ENCODE measurements around the gene COL4A2.

The COL4A2 gene

DNA sequence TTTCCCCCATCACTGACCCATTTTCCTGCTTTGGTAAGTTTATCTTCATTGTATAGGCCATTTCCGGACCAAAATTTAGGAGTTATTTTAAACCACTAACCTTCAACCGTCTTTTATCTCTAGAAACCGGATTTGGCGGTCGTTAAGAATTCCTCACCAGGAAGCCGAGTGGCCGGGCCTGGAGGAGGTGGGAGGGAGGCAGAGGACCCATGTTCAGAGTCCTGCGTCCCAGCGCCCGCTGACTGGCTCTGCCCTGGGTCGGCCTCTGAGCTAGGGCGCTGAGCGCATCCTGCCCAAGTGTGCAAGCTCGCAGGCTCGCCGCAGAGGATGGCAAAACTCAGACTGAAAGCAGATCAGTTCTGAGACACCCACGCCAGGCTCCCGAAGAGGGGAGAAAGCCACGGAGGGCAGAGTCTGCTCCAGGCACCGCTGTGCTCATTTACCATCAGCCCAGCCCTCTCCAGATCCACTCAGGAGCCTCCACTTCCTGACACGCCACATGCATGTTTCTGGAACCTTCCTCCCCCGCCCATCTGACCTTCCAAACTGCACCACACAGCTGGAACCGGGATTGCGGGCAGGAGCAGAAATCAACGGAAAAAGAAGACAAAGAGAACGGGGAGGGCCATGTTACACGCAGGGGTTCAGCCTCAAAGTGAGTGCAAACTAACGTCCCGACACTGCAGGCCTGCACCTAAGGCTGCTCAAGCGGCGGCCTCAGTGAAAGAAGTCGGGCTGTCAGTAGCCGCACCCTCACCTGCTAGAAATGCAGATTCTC lies 8.4 kb upstream of the COL4A2 start:
- H3K27ac ChIP-seq (ENCODE audit: insufficient read depth, low read length, poor library complexity, severe bottlenecking) = no peak overlapping the region
- no peak overlapping the region for H3K4me3 ChIP-seq (ENCODE audit: insufficient read depth, low read depth, low read length, poor library complexity, severe bottlenecking)
- no peaks in the 10 kb centered on the region for H3K36me3 ChIP-seq (ENCODE audit: control insufficient read depth, insufficient read depth, low read length)
- H3K4me1 ChIP-seq (ENCODE audit: control insufficient read depth, insufficient read depth, low read length, poor library complexity, severe bottlenecking) = no peaks in the 10 kb centered on the region
- peaks cover 3% of the 10 kb centered on the region for H3K27me3 ChIP-seq (replicated peaks; ENCODE audit: control insufficient read depth, insufficient read depth, low read length, poor library complexity, severe bottlenecking)
- no peak for DNase-seq
- H3K9me3 ChIP-seq (ENCODE audit: control insufficient read depth, low read length) = no peaks in the 10 kb centered on the region

DNA sequence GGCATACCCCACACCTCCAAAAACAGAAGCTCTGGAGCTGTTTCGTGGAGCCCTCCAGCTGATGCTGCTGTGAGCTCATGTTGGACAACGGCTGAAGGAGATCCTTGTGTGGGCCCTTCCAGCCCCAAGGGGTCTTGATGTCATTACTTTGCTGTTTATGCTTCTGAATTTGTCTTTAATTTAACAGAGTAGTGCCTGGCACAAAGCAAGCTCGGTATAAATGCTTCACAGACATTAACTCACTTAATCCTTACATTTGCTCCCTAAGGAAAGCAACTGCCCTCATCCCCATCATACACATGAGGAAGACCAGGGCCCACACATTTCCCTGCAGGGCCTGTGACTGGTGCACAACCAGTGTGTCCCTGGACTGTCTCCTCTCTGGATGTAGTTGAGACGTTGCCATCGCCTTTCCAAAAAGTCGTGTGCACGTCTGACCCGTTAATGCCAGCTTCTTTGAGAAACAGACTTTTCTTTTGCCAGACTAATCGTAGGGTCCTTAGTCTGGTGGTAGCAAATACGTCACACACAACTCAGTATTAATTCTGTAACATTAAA lies 7.7 kb upstream of the COL4A2 start:
- H3K27me3 ChIP-seq (replicated peaks; ENCODE audit: control insufficient read depth, insufficient read depth, low read length, poor library complexity, severe bottlenecking) = peaks cover 3% of the 10 kb centered on the region
- no peaks in the 10 kb centered on the region for H3K4me1 ChIP-seq (ENCODE audit: control insufficient read depth, insufficient read depth, low read length, poor library complexity, severe bottlenecking)
- no peak for DNase-seq
- no peak overlapping the region for H3K4me3 ChIP-seq (ENCODE audit: insufficient read depth, low read depth, low read length, poor library complexity, severe bottlenecking)
- H3K27ac ChIP-seq (ENCODE audit: insufficient read depth, low read length, poor library complexity, severe bottlenecking) = no peak overlapping the region
- no peaks in the 10 kb centered on the region for H3K9me3 ChIP-seq (ENCODE audit: control insufficient read depth, low read length)
- no peaks in the 10 kb centered on the region for H3K36me3 ChIP-seq (ENCODE audit: control insufficient read depth, insufficient read depth, low read length)

- no peaks in the 10 kb centered on the region for H3K9me3 ChIP-seq (ENCODE audit: control insufficient read depth, low read length)
- no peak overlapping the region for H3K27ac ChIP-seq (ENCODE audit: insufficient read depth, low read length, poor library complexity, severe bottlenecking)
- no peak overlapping the region for H3K4me3 ChIP-seq (ENCODE audit: insufficient read depth, low read depth, low read length, poor library complexity, severe bottlenecking)
- H3K27me3 ChIP-seq (replicated peaks; ENCODE audit: control insufficient read depth, insufficient read depth, low read length, poor library complexity, severe bottlenecking) = peaks cover 3% of the 10 kb centered on the region
- no peaks in the 10 kb centered on the region for H3K4me1 ChIP-seq (ENCODE audit: control insufficient read depth, insufficient read depth, low read length, poor library complexity, severe bottlenecking)
- no peak for DNase-seq
- no peaks in the 10 kb centered on the region for H3K36me3 ChIP-seq (ENCODE audit: control insufficient read depth, insufficient read depth, low read length)
Observed at GRCh38 chr13:110300090-110300815, 6.8 kb upstream of the COL4A2 start.

- Histone ChIP-seq H3K4me1 (ENCODE audit: control insufficient read depth, insufficient read depth, low read length, poor library complexity, severe bottlenecking) (no peaks in the 10 kb centered on the region), H3K9me3 (ENCODE audit: control insufficient read depth, low read length) (no peaks in the 10 kb centered on the region), H3K36me3 (ENCODE audit: control insufficient read depth, insufficient read depth, low read length) (no peaks in the 10 kb centered on the region), H3K27me3 (replicated peaks; ENCODE audit: control insufficient read depth, insufficient read depth, low read length, poor library complexity, severe bottlenecking) (peaks cover 3% of the 10 kb centered on the region), H3K4me3 (ENCODE audit: insufficient read depth, low read depth, low read length, poor library complexity, severe bottlenecking) (no peak overlapping the region), H3K27ac (ENCODE audit: insufficient read depth, low read length, poor library complexity, severe bottlenecking) (no peak overlapping the region)
- no peak for DNase-seq
Observed at GRCh38 chr13:110301083-110301482, 6.0 kb upstream of the COL4A2 start.

GRCh38 chr13:110301606-110302553 lies 5.2 kb upstream of the COL4A2 start:
- no peak overlapping the region for H3K27ac ChIP-seq (ENCODE audit: insufficient read depth, low read length, poor library complexity, severe bottlenecking)
- no peaks in the 10 kb centered on the region for H3K4me1 ChIP-seq (ENCODE audit: control insufficient read depth, insufficient read depth, low read length, poor library complexity, severe bottlenecking)
- H3K36me3 ChIP-seq (ENCODE audit: control insufficient read depth, insufficient read depth, low read length) = no peaks in the 10 kb centered on the region
- no peaks in the 10 kb centered on the region for H3K9me3 ChIP-seq (ENCODE audit: control insufficient read depth, low read length)
- H3K4me3 ChIP-seq (ENCODE audit: insufficient read depth, low read depth, low read length, poor library complexity, severe bottlenecking) = no peak overlapping the region
- DNase-seq = no peak
- peaks cover 3% of the 10 kb centered on the region for H3K27me3 ChIP-seq (replicated peaks; ENCODE audit: control insufficient read depth, insufficient read depth, low read length, poor library complexity, severe bottlenecking)

GRCh38 chr13:110302997-110303396 lies 4.1 kb upstream of the COL4A2 start:
- no peaks in the 10 kb centered on the region for H3K9me3 ChIP-seq (ENCODE audit: control insufficient read depth, low read length)
- DNase-seq = no peak
- H3K4me3 ChIP-seq (ENCODE audit: insufficient read depth, low read depth, low read length, poor library complexity, severe bottlenecking) = no peak overlapping the region
- H3K27me3 ChIP-seq (replicated peaks; ENCODE audit: control insufficient read depth, insufficient read depth, low read length, poor library complexity, severe bottlenecking) = peaks cover 3% of the 10 kb centered on the region
- H3K27ac ChIP-seq (ENCODE audit: insufficient read depth, low read length, poor library complexity, severe bottlenecking) = no peak overlapping the region
- H3K4me1 ChIP-seq (ENCODE audit: control insufficient read depth, insufficient read depth, low read length, poor library complexity, severe bottlenecking) = no peaks in the 10 kb centered on the region
- H3K36me3 ChIP-seq (ENCODE audit: control insufficient read depth, insufficient read depth, low read length) = no peaks in the 10 kb centered on the region

DNA sequence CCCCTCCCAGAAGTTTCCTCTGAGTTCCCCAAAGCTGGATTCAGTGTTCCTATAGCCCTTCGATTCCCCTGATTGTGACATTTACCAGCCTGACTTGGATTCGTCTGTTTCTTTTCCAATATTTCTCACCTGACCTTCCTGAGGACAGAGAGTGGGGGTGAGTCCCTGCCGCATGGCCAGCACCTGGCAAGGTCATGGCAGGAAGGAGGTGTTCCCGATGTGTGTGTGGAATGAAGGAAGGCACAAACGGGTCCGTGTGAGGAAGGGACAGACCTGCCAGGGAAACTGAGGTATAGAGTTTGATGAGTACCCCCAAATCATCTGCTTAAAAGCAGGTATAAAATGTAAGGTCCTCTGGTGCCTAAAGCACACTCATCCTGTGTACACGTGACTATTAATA lies 3.4 kb upstream of the COL4A2 start:
- H3K9me3 ChIP-seq (ENCODE audit: control insufficient read depth, low read length) = no peaks in the 10 kb centered on the region
- no peak overlapping the region for H3K27ac ChIP-seq (ENCODE audit: insufficient read depth, low read length, poor library complexity, severe bottlenecking)
- no peak for DNase-seq
- no peaks in the 10 kb centered on the region for H3K36me3 ChIP-seq (ENCODE audit: control insufficient read depth, insufficient read depth, low read length)
- H3K4me3 ChIP-seq (ENCODE audit: insufficient read depth, low read depth, low read length, poor library complexity, severe bottlenecking) = no peak overlapping the region
- peaks cover 3% of the 10 kb centered on the region for H3K27me3 ChIP-seq (replicated peaks; ENCODE audit: control insufficient read depth, insufficient read depth, low read length, poor library complexity, severe bottlenecking)
- no peaks in the 10 kb centered on the region for H3K4me1 ChIP-seq (ENCODE audit: control insufficient read depth, insufficient read depth, low read length, poor library complexity, severe bottlenecking)

GRCh38 chr13:110304256-110304655 lies 2.8 kb upstream of the COL4A2 start:
- Histone ChIP-seq H3K36me3 (ENCODE audit: control insufficient read depth, insufficient read depth, low read length) (no peaks in the 10 kb centered on the region), H3K27ac (ENCODE audit: insufficient read depth, low read length, poor library complexity, severe bottlenecking) (no peak overlapping the region), H3K4me3 (ENCODE audit: insufficient read depth, low read depth, low read length, poor library complexity, severe bottlenecking) (no peak overlapping the region), H3K27me3 (replicated peaks; ENCODE audit: control insufficient read depth, insufficient read depth, low read length, poor library complexity, severe bottlenecking) (peaks cover 3% of the 10 kb centered on the region), H3K4me1 (ENCODE audit: control insufficient read depth, insufficient read depth, low read length, poor library complexity, severe bottlenecking) (no peaks in the 10 kb centered on the region), H3K9me3 (ENCODE audit: control insufficient read depth, low read length) (no peaks in the 10 kb centered on the region)
- no peak for DNase-seq

DNA sequence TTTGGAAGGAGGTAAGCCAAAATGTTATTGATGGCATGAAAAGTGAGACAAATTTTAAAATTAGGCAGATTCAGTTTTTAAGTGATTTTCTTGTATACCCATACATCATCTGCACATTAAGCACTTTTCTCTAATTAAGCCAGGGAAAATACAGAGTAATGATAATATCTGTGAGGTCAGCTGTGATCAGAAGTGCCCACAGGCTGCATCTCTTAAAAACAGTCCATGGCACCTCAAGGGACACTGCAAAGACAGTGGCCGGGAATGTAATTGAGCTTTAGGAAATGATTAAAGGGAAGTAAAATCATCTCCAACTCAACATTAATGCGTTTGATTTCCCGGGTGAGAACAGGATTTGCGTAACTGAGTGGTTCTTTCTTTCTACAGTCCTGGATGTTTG lies 2.1 kb upstream of the COL4A2 start:
- H3K4me1 ChIP-seq (ENCODE audit: control insufficient read depth, insufficient read depth, low read length, poor library complexity, severe bottlenecking) = no peaks in the 10 kb centered on the region
- no peaks in the 10 kb centered on the region for H3K36me3 ChIP-seq (ENCODE audit: control insufficient read depth, insufficient read depth, low read length)
- H3K27ac ChIP-seq (ENCODE audit: insufficient read depth, low read length, poor library complexity, severe bottlenecking) = no peak overlapping the region
- H3K27me3 ChIP-seq (replicated peaks; ENCODE audit: control insufficient read depth, insufficient read depth, low read length, poor library complexity, severe bottlenecking) = peaks cover 2% of the 10 kb centered on the region
- H3K4me3 ChIP-seq (ENCODE audit: insufficient read depth, low read depth, low read length, poor library complexity, severe bottlenecking) = no peak overlapping the region
- no peak for DNase-seq
- no peaks in the 10 kb centered on the region for H3K9me3 ChIP-seq (ENCODE audit: control insufficient read depth, low read length)

All from effector memory CD4-positive, alpha-beta T cell (primary cell).